Neural progenitor cell (in vitro differentiated cells): Measurements from ENCODE around the gene PARD3B. TPM values are rescaled to one million over a fixed set of nuclear protein-coding genes. Genes with fewer than 3 reads are reported as not detected.

Experiments used
- DNase-seq: peaks from one replicate; pipeline ENCODE4 v3.0.0-alpha.2; 2016; ENCODE audit warnings: low spot score
- H2AFZ ChIP-seq: fragments of 200-600 bp; sonication (generic); replicated peaks from 2 replicates; pipeline ENCODE4 v1.6.1; 2016; ENCODE audit warnings: antibody characterized with exemption
- H3F3A ChIP-seq: fragments of 200-600 bp; sonication (generic); 2 replicates; pipeline ENCODE4 v1.6.1; 2016; ENCODE audit warnings: antibody characterized with exemption, low read depth
- H3K27ac ChIP-seq: fragments of 200-600 bp; sonication (generic); 2 replicates; pipeline ENCODE4 v1.5.1; 2016; ENCODE audit warnings: mild to moderate bottlenecking
- H3K27me3 ChIP-seq: fragments of 200-600 bp; sonication (generic); 2 replicates; pipeline ENCODE4 v1.6.1; 2016; ENCODE audit warnings: mild to moderate bottlenecking, moderate library complexity
- H3K36me3 ChIP-seq: fragments of 200-600 bp; sonication (generic); 2 replicates; pipeline ENCODE4 v1.5.1; 2016
- H3K4me1 ChIP-seq: fragments of 200-600 bp; sonication (generic); 2 replicates; pipeline ENCODE4 v1.6.1; 2016; ENCODE audit warnings: mixed run types
- H3K4me2 ChIP-seq: fragments of 200-600 bp; sonication (generic); 2 replicates; pipeline ENCODE4 v1.6.1; 2016
- H3K4me3 ChIP-seq: fragments of 200-600 bp; sonication (generic); 2 replicates; pipeline ENCODE4 v1.5.1; 2016
- H3K79me2 ChIP-seq: fragments of 200-600 bp; sonication (generic); 2 replicates; pipeline ENCODE4 v1.6.1; 2016; ENCODE audit warnings: low read depth
- H3K9ac ChIP-seq: fragments of 200-600 bp; sonication (generic); 2 replicates; pipeline ENCODE4 v1.6.1; 2016
- H3K9me3 ChIP-seq: fragments of 200-600 bp; sonication (generic); 2 replicates; pipeline ENCODE4 v1.5.1; 2016; ENCODE audit warnings: low read depth
- H4K20me1 ChIP-seq: fragments of 200-600 bp; sonication (generic); 2 replicates; pipeline ENCODE4 v1.6.1; 2016; ENCODE audit warnings: low read depth
- H3K27ac Mint-ChIP-seq: 3 replicates; pipeline ENCODE4 v1.8.0; 2021; ENCODE audit warnings: mixed read lengths
- H3K27me3 Mint-ChIP-seq: 2 replicates; pipeline ENCODE4 v1.8.0; 2022; ENCODE audit warnings: low read depth, mild to moderate bottlenecking, inconsistent platforms, moderate library complexity, mixed read lengths; ENCODE audit not compliant: insufficient read depth
- H3K36me3 Mint-ChIP-seq: 3 replicates; pipeline ENCODE4 v1.8.0; 2021; ENCODE audit warnings: mixed read lengths
- H3K4me1 Mint-ChIP-seq: 3 replicates; pipeline ENCODE4 v1.8.0; 2021; ENCODE audit warnings: mixed read lengths
- H3K4me3 Mint-ChIP-seq: 3 replicates; pipeline ENCODE4 v1.8.0; 2021; ENCODE audit warnings: mild to moderate bottlenecking, moderate library complexity, mixed read lengths
- H3K9me3 Mint-ChIP-seq: 3 replicates; pipeline ENCODE4 v1.8.0; 2020; ENCODE audit warnings: mixed read lengths
- CTCF ChIP-seq: fragments of 200-600 bp; sonication (generic); IDR thresholded peaks from 2 replicates; pipeline ENCODE4 v1.5.1; 2017; ENCODE audit warnings: antibody characterized with exemption, mild to moderate bottlenecking
- EZH2 ChIP-seq: fragments of 200-600 bp; sonication (generic); IDR thresholded peaks from 2 replicates; pipeline ENCODE4 v1.6.1; 2017; ENCODE audit warnings: antibody characterized with exemption, mild to moderate bottlenecking, moderate library complexity
- EZH2phosphoT487 ChIP-seq: fragments of 200-600 bp; sonication (generic); IDR thresholded peaks from 2 replicates; pipeline ENCODE4 v1.6.1; 2017; ENCODE audit warnings: antibody characterized with exemption
- total RNA-seq: library from RNA; depleted of rRNA; stranded (reverse); fragments of >200 nt; gene quantifications from 2 replicates; pipeline ENCODE4 v1.2.3, GENCODE V29; 2015; ENCODE audit warnings: low replicate concordance

Gene PARD3B
- total RNA-seq, 1 donor from 2014 or later = 8.4 TPM

- no peaks in the 10 kb centered on the region for H3F3A ChIP-seq
- H3K4me1 Mint-ChIP-seq = peaks cover 4% of the 10 kb centered on the region
- no peak overlapping the region for H3K4me3 Mint-ChIP-seq
- H2AFZ ChIP-seq = no peak overlapping the region
- no peaks in the 10 kb centered on the region for H3K36me3 Mint-ChIP-seq
- H3K27me3 Mint-ChIP-seq = peaks cover 2% of the 10 kb centered on the region
- no peak for DNase-seq
- no peaks in the 10 kb centered on the region for H3K79me2 ChIP-seq
- H3K36me3 ChIP-seq = no peaks in the 10 kb centered on the region
- no peak overlapping the region for H3K4me2 ChIP-seq
- no peak overlapping the region for H3K9ac ChIP-seq
- peaks cover 2% of the 10 kb centered on the region for H3K9me3 Mint-ChIP-seq
- no peaks in the 10 kb centered on the region for H3K27me3 ChIP-seq
- no peaks in the 10 kb centered on the region for H3K4me1 ChIP-seq
- H4K20me1 ChIP-seq = no peaks in the 10 kb centered on the region
- H3K27ac ChIP-seq = no peak overlapping the region
- no peak overlapping the region for H3K4me3 ChIP-seq
- no peaks in the 10 kb centered on the region for H3K9me3 ChIP-seq
- no peak overlapping the region for H3K27ac Mint-ChIP-seq
- TF ChIP-seq CTCF (no peak), EZH2phosphoT487 (no peak), EZH2 (no peak)
Measured at GRCh38 chr2:204888222-204888621, 342.9 kb downstream of the PARD3B start.

DNA sequence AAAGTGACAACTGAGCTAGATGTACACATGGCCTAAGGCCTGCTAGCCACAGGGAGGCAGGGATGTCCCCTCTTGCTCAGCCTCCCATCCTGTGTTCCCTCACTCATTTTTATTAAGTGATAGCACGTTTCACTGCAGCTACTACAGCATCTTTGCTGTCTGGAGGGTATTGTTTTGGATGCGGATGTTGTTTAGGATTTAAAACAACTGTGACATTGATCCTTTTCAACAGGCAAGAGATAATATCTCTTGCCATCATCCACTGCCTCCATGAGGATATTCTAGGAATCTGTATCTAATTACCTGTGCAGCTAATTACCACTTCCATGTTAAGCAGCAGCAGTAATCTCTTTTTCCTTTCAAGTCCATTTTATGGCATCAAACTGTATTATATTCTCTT, 345.4 kb downstream of the PARD3B start:
- H3K27ac Mint-ChIP-seq = no peak overlapping the region

DNA sequence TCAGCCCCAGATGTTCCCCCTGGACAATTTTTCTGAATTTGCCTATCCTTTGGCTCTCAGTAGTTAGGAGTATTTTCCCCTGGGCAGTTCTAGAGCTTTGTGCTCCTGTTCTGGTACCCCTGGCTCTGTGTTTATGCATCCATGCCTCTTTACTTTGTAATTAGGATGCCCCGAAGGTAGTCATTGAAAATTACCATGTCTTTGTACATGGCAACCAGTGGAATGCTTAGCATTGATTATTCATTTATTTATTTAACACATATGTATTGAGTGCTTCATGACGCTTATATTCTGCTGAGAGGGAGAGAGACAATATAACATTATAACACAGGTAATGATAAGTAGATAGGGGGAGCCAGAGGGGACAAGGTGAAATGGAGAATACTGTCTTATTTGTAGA, 346.5 kb downstream of the PARD3B start:
- no peaks in the 10 kb centered on the region for H3F3A ChIP-seq
- no peaks in the 10 kb centered on the region for H3K9me3 ChIP-seq
- no peaks in the 10 kb centered on the region for H4K20me1 ChIP-seq
- no peak overlapping the region for H3K4me3 ChIP-seq
- H3K27ac Mint-ChIP-seq = no peak overlapping the region
- TF ChIP-seq EZH2 (no peak), EZH2phosphoT487 (no peak)
- H3K9ac ChIP-seq = no peak overlapping the region
- H3K36me3 ChIP-seq = no peaks in the 10 kb centered on the region
- no peak overlapping the region for H3K27ac ChIP-seq
- H3K4me3 Mint-ChIP-seq = no peak overlapping the region
- peaks cover 13% of the 10 kb centered on the region for H3K4me1 Mint-ChIP-seq
- peaks cover 2% of the 10 kb centered on the region for H3K9me3 Mint-ChIP-seq
- H3K4me2 ChIP-seq = no peak overlapping the region
- no peak for DNase-seq
- H3K36me3 Mint-ChIP-seq = no peaks in the 10 kb centered on the region
- H3K79me2 ChIP-seq = no peaks in the 10 kb centered on the region
- no peaks in the 10 kb centered on the region for H3K27me3 ChIP-seq
- H2AFZ ChIP-seq = no peak overlapping the region
- no peaks in the 10 kb centered on the region for H3K4me1 ChIP-seq
- no peaks in the 10 kb centered on the region for H3K27me3 Mint-ChIP-seq

More for the DNA sequence above, 345.4 kb downstream of the PARD3B start:
- TF ChIP-seq CTCF (no peak), EZH2 (no peak), EZH2phosphoT487 (no peak)
- Mint-ChIP-seq H3K27me3 (no peaks in the 10 kb centered on the region), H3K4me1 (peaks cover 6% of the 10 kb centered on the region), H3K4me3 (no peak overlapping the region), H3K9me3 (peaks cover 2% of the 10 kb centered on the region), H3K36me3 (no peaks in the 10 kb centered on the region)
- H3K9ac ChIP-seq = no peak overlapping the region
- no peaks in the 10 kb centered on the region for H3K27me3 ChIP-seq
- no peaks in the 10 kb centered on the region for H3K9me3 ChIP-seq
- no peak overlapping the region for H3K4me3 ChIP-seq
- H2AFZ ChIP-seq = no peak overlapping the region
- no peak for DNase-seq
- H4K20me1 ChIP-seq = no peaks in the 10 kb centered on the region
- no peaks in the 10 kb centered on the region for H3K36me3 ChIP-seq
- no peak overlapping the region for H3K27ac ChIP-seq
- no peaks in the 10 kb centered on the region for H3F3A ChIP-seq
- no peak overlapping the region for H3K4me2 ChIP-seq
- H3K79me2 ChIP-seq = no peaks in the 10 kb centered on the region
- H3K4me1 ChIP-seq = no peaks in the 10 kb centered on the region

DNA sequence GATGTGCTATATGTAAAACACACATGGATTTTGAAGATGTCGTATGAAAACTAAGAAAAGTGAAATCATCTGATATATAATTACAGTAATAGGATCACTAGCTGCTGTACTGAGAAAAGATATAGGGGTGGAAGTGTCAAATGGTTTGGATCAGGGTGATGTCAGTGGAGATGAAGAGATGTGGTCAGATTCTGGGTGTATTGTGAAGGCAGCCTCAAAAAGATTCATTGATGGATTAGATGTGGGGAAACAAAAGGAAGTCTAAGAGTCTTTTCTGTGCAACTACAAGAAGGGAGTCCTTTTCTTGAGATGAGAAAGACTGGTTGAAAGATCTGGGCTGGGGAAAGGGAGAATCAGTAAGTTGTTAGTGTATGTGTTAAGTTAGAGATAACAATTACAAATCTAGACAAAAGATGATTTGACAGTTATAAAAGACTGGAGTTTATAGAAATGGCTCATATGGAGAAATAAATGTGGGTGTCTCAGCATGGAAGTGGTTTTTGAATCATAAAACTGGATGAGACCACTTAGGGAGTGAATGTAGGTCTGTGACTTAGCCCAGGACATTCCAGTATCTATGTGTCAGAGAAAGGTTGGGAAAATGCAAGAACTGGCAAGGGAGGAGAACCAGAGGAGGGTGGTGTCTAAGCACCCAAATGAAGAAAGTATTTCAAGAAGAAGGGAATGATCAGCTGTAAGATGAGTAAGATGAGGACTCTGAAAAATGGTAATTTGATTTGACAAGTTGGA, 347.4 kb downstream of the PARD3B start:
- H3K9me3 Mint-ChIP-seq = peaks cover 2% of the 10 kb centered on the region
- H3K4me2 ChIP-seq = no peak overlapping the region

More for the DNA sequence above, 347.4 kb downstream of the PARD3B start:
- Histone ChIP-seq H3K79me2 (no peaks in the 10 kb centered on the region), H2AFZ (no peak overlapping the region), H3K4me1 (peaks cover 4% of the 10 kb centered on the region), H3K9me3 (no peaks in the 10 kb centered on the region), H3K36me3 (no peaks in the 10 kb centered on the region), H4K20me1 (no peaks in the 10 kb centered on the region), H3K9ac (no peak overlapping the region), H3K27ac (no peak overlapping the region), H3F3A (no peaks in the 10 kb centered on the region), H3K27me3 (no peaks in the 10 kb centered on the region), H3K4me3 (no peak overlapping the region)
- TF ChIP-seq CTCF (no peak), EZH2 (no peak), EZH2phosphoT487 (no peak)
- no peak for DNase-seq
- H3K27ac Mint-ChIP-seq = no peak overlapping the region
- H3K36me3 Mint-ChIP-seq = no peaks in the 10 kb centered on the region
- no peak overlapping the region for H3K4me3 Mint-ChIP-seq
- H3K27me3 Mint-ChIP-seq = no peaks in the 10 kb centered on the region
- peaks cover 20% of the 10 kb centered on the region for H3K4me1 Mint-ChIP-seq
